Panc1 (cell line): Measurements from ENCODE around the gene LRRC8C. TPM values are rescaled to one million over a fixed set of nuclear protein-coding genes. Genes with fewer than 3 reads are reported as not detected.

ENCODE experiments used
- ATAC-seq: fragments of 200-7000 bp; cut with Tn5 transposase; 2 replicates; pipeline ENCODE4 v1.9.1; 2020; ENCODE audit warnings: mild to moderate bottlenecking, moderate library complexity
- BruUV-seq: library from RNA; stranded (reverse); fragments of 400-500 nt; replicated peaks from 2 replicates; lab custom pipeline; 2021; lab: Mats Ljungman, UMichigan
- CTCF ChIA-PET: fragments of 300-600 bp; sonication (Branson Sonifier 250); formaldehyde crosslinking; loops from one replicate; lab custom pipeline; 2022; ENCODE audit warnings: antibody characterized with exemption; lab: Charles Lee
- POLR2A ChIA-PET: fragments of 300-600 bp; sonication (Branson Sonifier 250); formaldehyde crosslinking; loops from one replicate; lab custom pipeline; 2022; ENCODE audit warnings: antibody characterized with exemption; lab: Charles Lee
- DNase-seq: peaks from one replicate; pipeline ENCODE4 v3.0.0-alpha.2; 2010; ENCODE audit warnings: low read depth, low spot score
- H3K27ac ChIP-seq: 2 replicates; pipeline ENCODE4 v1.5.1; 2011; ENCODE audit warnings: mild to moderate bottlenecking, low read length, inconsistent platforms
- H3K27me3 ChIP-seq: fragments of 200-500 bp; sonication (Bioruptor generic); 2 replicates; pipeline ENCODE4 v1.6.0; 2014; ENCODE audit warnings: low read length, inconsistent platforms; ENCODE audit not compliant: control insufficient read depth, insufficient read depth
- H3K36me3 ChIP-seq: fragments of 200-500 bp; sonication (Bioruptor generic); 2 replicates; pipeline ENCODE4 v1.5.1; 2014; ENCODE audit warnings: inconsistent platforms, mild to moderate bottlenecking, low read length, moderate library complexity; ENCODE audit not compliant: control insufficient read depth, insufficient read depth
- H3K4me1 ChIP-seq: 2 replicates; pipeline ENCODE4 v1.5.1; 2011; ENCODE audit warnings: inconsistent platforms, mild to moderate bottlenecking, low read length, moderate library complexity; ENCODE audit not compliant: control insufficient read depth, insufficient read depth
- H3K4me3 ChIP-seq, 2 experiments: 2 replicates each; pipeline ENCODE4 v1.5.1; 2011 to 2012; ENCODE audit warnings: low read depth in 2 of 2, low read length in 2 of 2, mild to moderate bottlenecking in 2 of 2, inconsistent platforms in 1 of 2, moderate library complexity in 1 of 2
- H3K9me3 ChIP-seq: fragments of 200-500 bp; sonication (Bioruptor generic); 2 replicates; pipeline ENCODE4 v1.5.1; 2014; ENCODE audit warnings: low read depth, mild to moderate bottlenecking, inconsistent platforms, low read length, moderate library complexity; ENCODE audit not compliant: control insufficient read depth, insufficient read depth
- POLR2AphosphoS5 ChIP-seq: IDR thresholded peaks from 2 replicates; pipeline ENCODE4 v1.6.1; 2012; ENCODE audit warnings: mild to moderate bottlenecking, low read depth, low read length, moderate library complexity
- SIN3A ChIP-seq: IDR thresholded peaks from 2 replicates; pipeline ENCODE4 v1.6.1; 2012; ENCODE audit warnings: low read depth, mild to moderate bottlenecking, low read length, moderate library complexity, borderline replicate concordance; ENCODE audit not compliant: insufficient read depth
- TCF7L2 ChIP-seq: IDR thresholded peaks from 2 replicates; pipeline ENCODE4 v1.6.1; 2011; ENCODE audit warnings: mild to moderate bottlenecking, low read depth, low read length, inconsistent platforms
- in situ Hi-C: cut with HindIII; loops from 2 replicates; pipeline ENCODE4 v1.10.0; 2016; ENCODE audit warnings: low sequenced_read_pairs, low pct_unique_long_range_greater_than_20kb
- intact Hi-C: fragments of 100-400 bp; cut with micrococcal nuclease; formaldehyde crosslinking; loops from one replicate; pipeline ENCODE4 v1.10.0; 2022; ENCODE audit not compliant: unreplicated experiment
- total RNA-seq: library from RNA; stranded (reverse); gene quantifications from one replicate; pipeline ENCODE4 v1.2.1, GENCODE V29; 2021; ENCODE audit not compliant: unreplicated experiment
- TF ChIP-seq, protein P1 (sequence below), 2 experiments: IDR thresholded peaks; 2 replicates each; pipeline ENCODE4 v1.6.1; 2011 to 2012; ENCODE audit warnings: low read depth in 2 of 2, control low read depth in 1 of 2, low read length in 1 of 2, mild to moderate bottlenecking in 1 of 2, moderate library complexity in 1 of 2; ENCODE audit not compliant: insufficient read depth in 1 of 2
- TF ChIP-seq, protein P2 (sequence below): fragments of 450-650 bp; IDR thresholded peaks from 2 replicates; pipeline ENCODE4 v1.5.1; 2017; ENCODE audit warnings: mild to moderate bottlenecking

Gene LRRC8C
- total RNA-seq, 1 experiment from 2014 or later, result 17.1 TPM

DNA sequence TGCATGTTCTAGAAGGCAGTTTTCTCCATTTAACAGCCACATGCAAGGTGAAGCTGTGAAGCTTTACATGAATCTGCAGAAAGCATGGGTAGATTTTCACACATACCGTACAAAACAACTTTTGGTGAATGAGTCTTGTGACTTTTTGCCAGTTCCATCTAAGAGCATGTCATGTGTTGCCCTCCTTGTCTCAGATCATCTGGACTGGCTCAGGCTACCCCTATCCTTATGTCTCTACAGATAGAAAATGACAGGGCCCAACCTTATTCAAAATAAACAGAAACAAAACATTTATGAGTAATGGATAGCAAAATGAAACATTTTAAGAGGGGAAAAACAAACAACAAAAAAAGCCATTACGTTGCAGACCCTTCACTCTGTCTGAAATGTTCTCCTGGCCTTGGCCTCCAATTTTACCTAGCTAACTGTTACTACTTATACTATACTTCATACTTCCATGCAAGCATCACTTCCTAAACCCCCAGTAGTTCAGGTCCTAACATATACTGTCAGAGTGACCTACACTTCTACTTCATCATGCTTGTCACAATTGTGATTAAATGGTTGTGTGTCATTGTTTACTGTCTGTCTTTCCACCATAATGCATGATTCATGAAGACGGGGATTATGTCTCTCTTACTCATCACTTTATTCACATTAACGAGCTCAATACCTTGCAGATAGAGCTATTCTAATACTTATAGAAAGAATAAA, 39.0 kb downstream of the LRRC8C start:
- in situ Hi-C loops, result no loop called here
- ATAC-seq, result peak; percentile 62; the same call in 1 of the 2 replicates
- intact Hi-C loops, result no loop called here

DNA sequence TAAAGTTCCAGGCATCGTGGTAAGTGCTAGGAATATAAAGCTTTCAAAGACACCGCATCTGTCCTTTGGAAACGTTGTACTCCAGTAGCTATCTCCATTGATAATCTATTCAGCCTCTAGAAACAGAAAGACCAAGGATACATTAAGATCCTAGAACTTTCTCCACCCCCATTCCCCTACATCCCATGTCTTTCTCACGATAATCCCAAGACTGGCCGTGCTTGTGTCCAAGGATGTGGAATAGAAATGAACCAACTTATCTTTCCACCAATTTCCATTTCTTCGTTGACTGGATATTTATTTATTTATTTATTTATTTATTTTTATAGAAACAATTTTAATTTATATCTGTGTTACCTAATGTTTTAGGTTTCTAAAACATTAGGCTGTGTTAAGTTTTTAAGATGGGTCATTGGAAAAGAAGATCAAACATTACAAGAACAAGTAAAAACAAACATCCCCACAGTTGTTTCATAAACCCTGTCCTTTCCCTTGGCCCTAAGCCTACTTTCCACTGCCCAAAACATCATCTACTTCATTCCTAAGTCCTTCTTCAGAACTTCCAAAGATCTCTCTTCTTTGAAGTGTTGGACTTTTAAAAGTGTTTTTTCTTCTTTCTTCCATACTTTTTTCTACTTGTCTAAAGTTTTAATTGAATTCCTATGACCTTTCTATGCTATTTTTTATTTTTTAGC, 39.7 kb downstream of the LRRC8C start:
- DNase-seq (no peak), ATAC-seq (no peak)
- Histone ChIP-seq H3K27me3 (no peaks in the 10 kb centered on the region), H3K36me3 (no peaks in the 10 kb centered on the region), H3K27ac (no peak overlapping the region), H3K9me3 (no peaks in the 10 kb centered on the region), H3K4me1 (no peaks in the 10 kb centered on the region), H3K4me3 (no peak overlapping the region)
- no TSS peak for BruUV-seq
- TF ChIP-seq, protein P1, sequence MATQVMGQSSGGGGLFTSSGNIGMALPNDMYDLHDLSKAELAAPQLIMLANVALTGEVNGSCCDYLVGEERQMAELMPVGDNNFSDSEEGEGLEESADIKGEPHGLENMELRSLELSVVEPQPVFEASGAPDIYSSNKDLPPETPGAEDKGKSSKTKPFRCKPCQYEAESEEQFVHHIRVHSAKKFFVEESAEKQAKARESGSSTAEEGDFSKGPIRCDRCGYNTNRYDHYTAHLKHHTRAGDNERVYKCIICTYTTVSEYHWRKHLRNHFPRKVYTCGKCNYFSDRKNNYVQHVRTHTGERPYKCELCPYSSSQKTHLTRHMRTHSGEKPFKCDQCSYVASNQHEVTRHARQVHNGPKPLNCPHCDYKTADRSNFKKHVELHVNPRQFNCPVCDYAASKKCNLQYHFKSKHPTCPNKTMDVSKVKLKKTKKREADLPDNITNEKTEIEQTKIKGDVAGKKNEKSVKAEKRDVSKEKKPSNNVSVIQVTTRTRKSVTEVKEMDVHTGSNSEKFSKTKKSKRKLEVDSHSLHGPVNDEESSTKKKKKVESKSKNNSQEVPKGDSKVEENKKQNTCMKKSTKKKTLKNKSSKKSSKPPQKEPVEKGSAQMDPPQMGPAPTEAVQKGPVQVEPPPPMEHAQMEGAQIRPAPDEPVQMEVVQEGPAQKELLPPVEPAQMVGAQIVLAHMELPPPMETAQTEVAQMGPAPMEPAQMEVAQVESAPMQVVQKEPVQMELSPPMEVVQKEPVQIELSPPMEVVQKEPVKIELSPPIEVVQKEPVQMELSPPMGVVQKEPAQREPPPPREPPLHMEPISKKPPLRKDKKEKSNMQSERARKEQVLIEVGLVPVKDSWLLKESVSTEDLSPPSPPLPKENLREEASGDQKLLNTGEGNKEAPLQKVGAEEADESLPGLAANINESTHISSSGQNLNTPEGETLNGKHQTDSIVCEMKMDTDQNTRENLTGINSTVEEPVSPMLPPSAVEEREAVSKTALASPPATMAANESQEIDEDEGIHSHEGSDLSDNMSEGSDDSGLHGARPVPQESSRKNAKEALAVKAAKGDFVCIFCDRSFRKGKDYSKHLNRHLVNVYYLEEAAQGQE (IDR thresholded peaks at IDR 0.05; ENCODE audit: insufficient read depth in 1 of 2, low read depth in 2 of 2, low read length in 1 of 2), result no peak
- TF ChIP-seq POLR2AphosphoS5 (no peak), SIN3A (no peak), TCF7L2 (no peak)
- TF ChIP-seq, protein P2, sequence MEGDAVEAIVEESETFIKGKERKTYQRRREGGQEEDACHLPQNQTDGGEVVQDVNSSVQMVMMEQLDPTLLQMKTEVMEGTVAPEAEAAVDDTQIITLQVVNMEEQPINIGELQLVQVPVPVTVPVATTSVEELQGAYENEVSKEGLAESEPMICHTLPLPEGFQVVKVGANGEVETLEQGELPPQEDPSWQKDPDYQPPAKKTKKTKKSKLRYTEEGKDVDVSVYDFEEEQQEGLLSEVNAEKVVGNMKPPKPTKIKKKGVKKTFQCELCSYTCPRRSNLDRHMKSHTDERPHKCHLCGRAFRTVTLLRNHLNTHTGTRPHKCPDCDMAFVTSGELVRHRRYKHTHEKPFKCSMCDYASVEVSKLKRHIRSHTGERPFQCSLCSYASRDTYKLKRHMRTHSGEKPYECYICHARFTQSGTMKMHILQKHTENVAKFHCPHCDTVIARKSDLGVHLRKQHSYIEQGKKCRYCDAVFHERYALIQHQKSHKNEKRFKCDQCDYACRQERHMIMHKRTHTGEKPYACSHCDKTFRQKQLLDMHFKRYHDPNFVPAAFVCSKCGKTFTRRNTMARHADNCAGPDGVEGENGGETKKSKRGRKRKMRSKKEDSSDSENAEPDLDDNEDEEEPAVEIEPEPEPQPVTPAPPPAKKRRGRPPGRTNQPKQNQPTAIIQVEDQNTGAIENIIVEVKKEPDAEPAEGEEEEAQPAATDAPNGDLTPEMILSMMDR, result no peak
- intact Hi-C loops (no loop called here), in situ Hi-C loops (no loop called here)
- POLR2A ChIA-PET, result no interaction called here
- CTCF ChIA-PET, result no interaction called here

More for the DNA sequence above, 39.0 kb downstream of the LRRC8C start:
- CTCF ChIA-PET, result no interaction called here
- Histone ChIP-seq H3K36me3 (no peaks in the 10 kb centered on the region), H3K4me1 (no peaks in the 10 kb centered on the region), H3K27ac (no peak overlapping the region), H3K4me3 (no peak overlapping the region), H3K9me3 (no peaks in the 10 kb centered on the region), H3K27me3 (no peaks in the 10 kb centered on the region)
- BruUV-seq, result no TSS peak
- TF ChIP-seq, protein P2, result no peak
- TF ChIP-seq SIN3A (no peak), TCF7L2 (no peak), POLR2AphosphoS5 (no peak)
- TF ChIP-seq, protein P1 (IDR thresholded peaks at IDR 0.05; ENCODE audit: insufficient read depth in 1 of 2, low read depth in 2 of 2, low read length in 1 of 2), result no peak
- POLR2A ChIA-PET, result no interaction called here
- DNase-seq, result peak; percentile 72
